GM19438 (cell line): ENCODE measurements around the gene SDF2.

ENCODE experiments used
- ATAC-seq: cut with Tn5 transposase; IDR thresholded peaks from one replicate; pipeline ENCODE4 v1.9.1; 2021; ENCODE audit warnings: low read depth; ENCODE audit not compliant: unreplicated experiment

SDF2 gene

GRCh38 chr17:28661635-28662526 lies at the start of gene SDF2, which contains the start of gene SUPT6H:
Gene SDF2, minus strand, starts transcription at chr17:28661906. Its CDS starts 30 bp downstream, at chr17:28661876.
Gene SUPT6H, plus strand, starts transcription at chr17:28662205. Its CDS starts 11,197 bp downstream, at chr17:28673402.
- peak; percentile 85 for ATAC-seq

GRCh38 chr17:28710861-28711722 lies 49.4 kb upstream of the SDF2 start:
- ATAC-seq, result peak; percentile 82

GRCh38 chr17:28707339-28707720 lies 45.6 kb upstream of the SDF2 start:
- ATAC-seq, result no peak

GRCh38 chr17:28706471-28707338 lies 45.0 kb upstream of the SDF2 start:
- no peak for ATAC-seq

GRCh38 chr17:28705728-28706334 lies 44.1 kb upstream of the SDF2 start:
- no peak for ATAC-seq

- ATAC-seq, result no peak
Observed at GRCh38 chr17:28705074-28705659, 43.5 kb upstream of the SDF2 start.

- no peak for ATAC-seq
Observed at GRCh38 chr17:28704219-28704858, 42.6 kb upstream of the SDF2 start.

GRCh38 chr17:28703552-28704218 lies 42.0 kb upstream of the SDF2 start:
- no peak for ATAC-seq

- ATAC-seq, result no peak
Observed at GRCh38 chr17:28702752-28703150, 41.0 kb upstream of the SDF2 start.

- no peak for ATAC-seq
Observed at GRCh38 chr17:28702026-28702751, 40.5 kb upstream of the SDF2 start.

- ATAC-seq, result no peak
Observed at GRCh38 chr17:28700830-28701492, 39.3 kb upstream of the SDF2 start.

- ATAC-seq, result no peak
Observed at GRCh38 chr17:28700278-28700677, 38.6 kb upstream of the SDF2 start.

- no peak for ATAC-seq
Observed at GRCh38 chr17:28698253-28698941, 36.7 kb upstream of the SDF2 start.

- no peak for ATAC-seq
Observed at GRCh38 chr17:28693869-28694268, 32.2 kb upstream of the SDF2 start.

- no peak for ATAC-seq
Observed at GRCh38 chr17:28689011-28689410, 27.3 kb upstream of the SDF2 start.

GRCh38 chr17:28688481-28688880 lies 26.8 kb upstream of the SDF2 start:
- no peak for ATAC-seq

- ATAC-seq, result no peak
Observed at GRCh38 chr17:28686296-28686695, 24.6 kb upstream of the SDF2 start.
